ENCODE measurements around the gene TBL1Y.

DNA sequence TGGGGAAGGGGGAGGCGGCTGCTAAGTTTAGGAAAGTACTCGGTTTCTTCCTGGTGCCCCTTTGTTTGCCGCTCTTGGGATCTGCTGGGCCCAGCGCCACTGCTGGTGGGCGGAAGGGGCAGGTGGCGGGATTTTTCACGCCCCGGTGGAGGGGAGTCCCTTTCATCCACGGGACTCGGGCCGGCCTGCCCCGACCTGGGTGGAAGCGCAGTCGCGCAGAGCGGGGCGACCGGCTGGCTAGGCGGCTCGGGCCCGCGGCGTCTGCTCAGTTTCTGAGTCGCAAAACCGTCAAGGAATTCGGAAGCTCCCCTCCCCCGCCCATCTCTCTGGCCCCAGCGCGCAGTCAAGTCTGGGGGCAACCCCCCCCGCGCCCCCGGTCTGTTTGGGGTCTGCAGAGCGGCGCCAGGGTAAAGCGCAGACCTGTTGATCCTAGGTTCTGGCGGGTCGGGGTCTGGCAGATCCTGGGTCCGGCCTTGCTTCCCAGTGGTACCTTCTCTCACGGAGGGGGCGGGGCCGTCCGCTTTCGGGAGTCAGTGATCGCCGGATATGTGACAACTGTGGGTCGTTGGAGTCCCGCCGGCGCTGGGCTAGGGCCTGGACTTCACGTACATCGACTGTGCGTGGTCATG, 870 bp downstream of the TBL1Y start, which contains the start of gene AMELY:
- TF ChIP-seq, protein P1, sequence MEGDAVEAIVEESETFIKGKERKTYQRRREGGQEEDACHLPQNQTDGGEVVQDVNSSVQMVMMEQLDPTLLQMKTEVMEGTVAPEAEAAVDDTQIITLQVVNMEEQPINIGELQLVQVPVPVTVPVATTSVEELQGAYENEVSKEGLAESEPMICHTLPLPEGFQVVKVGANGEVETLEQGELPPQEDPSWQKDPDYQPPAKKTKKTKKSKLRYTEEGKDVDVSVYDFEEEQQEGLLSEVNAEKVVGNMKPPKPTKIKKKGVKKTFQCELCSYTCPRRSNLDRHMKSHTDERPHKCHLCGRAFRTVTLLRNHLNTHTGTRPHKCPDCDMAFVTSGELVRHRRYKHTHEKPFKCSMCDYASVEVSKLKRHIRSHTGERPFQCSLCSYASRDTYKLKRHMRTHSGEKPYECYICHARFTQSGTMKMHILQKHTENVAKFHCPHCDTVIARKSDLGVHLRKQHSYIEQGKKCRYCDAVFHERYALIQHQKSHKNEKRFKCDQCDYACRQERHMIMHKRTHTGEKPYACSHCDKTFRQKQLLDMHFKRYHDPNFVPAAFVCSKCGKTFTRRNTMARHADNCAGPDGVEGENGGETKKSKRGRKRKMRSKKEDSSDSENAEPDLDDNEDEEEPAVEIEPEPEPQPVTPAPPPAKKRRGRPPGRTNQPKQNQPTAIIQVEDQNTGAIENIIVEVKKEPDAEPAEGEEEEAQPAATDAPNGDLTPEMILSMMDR (conservative IDR thresholded peaks at IDR 0.05; ENCODE audit: low read depth, low read length), result no peak
- no peak for TF ChIP-seq POLR2A (IDR thresholded peaks at IDR 0.05; ENCODE audit: low read depth, low read length)
- no peak for TF ChIP-seq BHLHE40 (IDR thresholded peaks at IDR 0.05; ENCODE audit: low read depth, low read length)
- TF ChIP-seq, protein P2, sequence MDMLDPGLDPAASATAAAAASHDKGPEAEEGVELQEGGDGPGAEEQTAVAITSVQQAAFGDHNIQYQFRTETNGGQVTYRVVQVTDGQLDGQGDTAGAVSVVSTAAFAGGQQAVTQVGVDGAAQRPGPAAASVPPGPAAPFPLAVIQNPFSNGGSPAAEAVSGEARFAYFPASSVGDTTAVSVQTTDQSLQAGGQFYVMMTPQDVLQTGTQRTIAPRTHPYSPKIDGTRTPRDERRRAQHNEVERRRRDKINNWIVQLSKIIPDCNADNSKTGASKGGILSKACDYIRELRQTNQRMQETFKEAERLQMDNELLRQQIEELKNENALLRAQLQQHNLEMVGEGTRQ (IDR thresholded peaks at IDR 0.05; ENCODE audit: low read depth, low read length), result no peak
- no peak for TF ChIP-seq SMC3 (IDR thresholded peaks at IDR 0.05; ENCODE audit: low read depth, low read length)
- no peak for TF ChIP-seq MXI1 (IDR thresholded peaks at IDR 0.05; ENCODE audit: borderline replicate concordance, low read depth, low read length)
- no peak for TF ChIP-seq RFX5 (IDR thresholded peaks at IDR 0.05; ENCODE audit: low read depth, low read length)
- TF ChIP-seq, protein P3, sequence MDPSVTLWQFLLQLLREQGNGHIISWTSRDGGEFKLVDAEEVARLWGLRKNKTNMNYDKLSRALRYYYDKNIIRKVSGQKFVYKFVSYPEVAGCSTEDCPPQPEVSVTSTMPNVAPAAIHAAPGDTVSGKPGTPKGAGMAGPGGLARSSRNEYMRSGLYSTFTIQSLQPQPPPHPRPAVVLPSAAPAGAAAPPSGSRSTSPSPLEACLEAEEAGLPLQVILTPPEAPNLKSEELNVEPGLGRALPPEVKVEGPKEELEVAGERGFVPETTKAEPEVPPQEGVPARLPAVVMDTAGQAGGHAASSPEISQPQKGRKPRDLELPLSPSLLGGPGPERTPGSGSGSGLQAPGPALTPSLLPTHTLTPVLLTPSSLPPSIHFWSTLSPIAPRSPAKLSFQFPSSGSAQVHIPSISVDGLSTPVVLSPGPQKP (IDR thresholded peaks at IDR 0.05; ENCODE audit: borderline replicate concordance, low read depth, low read length), result no peak
- TF ChIP-seq FOS (IDR thresholded peaks at IDR 0.05; ENCODE audit: low read depth, low read length), result no peak
- TF ChIP-seq RAD21 (IDR thresholded peaks at IDR 0.05; ENCODE audit: low read length), result no peak
- TF ChIP-seq RCOR1 (IDR thresholded peaks at IDR 0.05; ENCODE audit: insufficient replicate concordance, low read length), result no peak
- no peak for TF ChIP-seq CHD1 (IDR thresholded peaks at IDR 0.05; ENCODE audit: low read depth, low read length)

Data from IMR-90 (cell line).